Endothelial cell of umbilical vein (primary cell): Measurements from ENCODE around the gene ATRNL1. TPM values are rescaled to one million over a fixed set of nuclear protein-coding genes. Genes with fewer than 3 reads are reported as not detected.

ENCODE experiments used
- BruUV-seq: library from RNA; stranded (reverse); fragments of 400-500 nt; replicated peaks from 2 replicates; lab custom pipeline; 2021; lab: Mats Ljungman, UMichigan
- CTCF ChIA-PET: fragments of 300-600, 350-600 bp; sonication (Branson Sonifier 250); formaldehyde crosslinking; loops from one replicate; lab custom pipeline; 2021; ENCODE audit warnings: antibody characterized with exemption, inconsistent platforms; lab: Charles Lee
- POLR2A ChIA-PET: fragments of 300-600, 350-600 bp; sonication (Branson Sonifier 250); formaldehyde crosslinking; loops from one replicate; lab custom pipeline; 2021; ENCODE audit warnings: antibody characterized with exemption, inconsistent platforms; lab: Charles Lee
- DNase-seq: peaks from one replicate; pipeline ENCODE4 v3.0.0-alpha.2; 2011; ENCODE audit warnings: low read depth, low spot score
- FAIRE-seq: peaks from 2 replicates; lab custom pipeline; 2011; peaks lifted over from hg19 to GRCh38; lab: Jason Lieb, UNC
- H2AFZ ChIP-seq: 2 replicates; pipeline ENCODE4 v1.6.0; 2012; ENCODE audit warnings: low read depth, low read length, control low read depth, inconsistent platforms
- H3K27ac ChIP-seq: 2 replicates; pipeline ENCODE4 v1.5.1; 2011; ENCODE audit warnings: low read depth, mild to moderate bottlenecking, control low read depth, low read length, moderate library complexity; ENCODE audit not compliant: insufficient read depth
- H3K27me3 ChIP-seq, 2 experiments: 2 replicates each; pipeline versions ENCODE4 v1.6.0 to v1.6.1; 2011; ENCODE audit warnings: low read length in 2 of 2, mixed read lengths in 1 of 2; ENCODE audit not compliant: control insufficient read depth in 2 of 2, insufficient read depth in 2 of 2
- H3K36me3 ChIP-seq, 2 experiments: 2 replicates in 1 of 2; 3 replicates in 1 of 2; pipeline ENCODE4 v1.5.1; 2011; ENCODE audit warnings: low read length in 2 of 2, mild to moderate bottlenecking in 1 of 2, moderate library complexity in 1 of 2; ENCODE audit not compliant: control insufficient read depth in 2 of 2, insufficient read depth in 2 of 2; ENCODE audit errors: extremely low read depth in 1 of 2
- H3K4me1 ChIP-seq: 3 replicates; pipeline ENCODE4 v1.5.1; 2011; ENCODE audit warnings: mild to moderate bottlenecking, low read length; ENCODE audit not compliant: control insufficient read depth, insufficient read depth; ENCODE audit errors: extremely low read depth
- H3K4me2 ChIP-seq: 2 replicates; pipeline ENCODE4 v1.6.1; 2011; ENCODE audit warnings: low read length, control low read depth, mixed read lengths; ENCODE audit not compliant: insufficient read depth
- H3K4me3 ChIP-seq, 3 experiments: fragments of 200-600 bp in 1 of 3; sonication (generic), shearing (Covaris generic) in 1 of 3; replicated peaks in 1 of 3; 2 replicates each; pipeline ENCODE4 v1.5.1; 2011 to 2016; ENCODE audit warnings: control low read depth in 3 of 3, low read length in 3 of 3, mild to moderate bottlenecking in 2 of 3, inconsistent platforms in 1 of 3, low read depth in 1 of 3, moderate library complexity in 1 of 3; ENCODE audit not compliant: insufficient read depth in 1 of 3
- H3K79me2 ChIP-seq: 2 replicates; pipeline ENCODE4 v1.6.0; 2012; ENCODE audit warnings: low read length, inconsistent platforms; ENCODE audit not compliant: control insufficient read depth, insufficient read depth
- H3K9ac ChIP-seq: replicated peaks from 2 replicates; pipeline ENCODE3; 2011; ENCODE audit warnings: low read length, control low read depth; ENCODE audit not compliant: insufficient read depth; ENCODE audit errors: extremely low read depth
- H3K9me1 ChIP-seq: replicated peaks from 3 replicates; pipeline ENCODE4 v1.6.0; 2011; ENCODE audit warnings: mild to moderate bottlenecking, low read length; ENCODE audit not compliant: control insufficient read depth, insufficient read depth; ENCODE audit errors: extremely low read depth
- H3K9me3 ChIP-seq: replicated peaks from 2 replicates; pipeline ENCODE4 v1.5.1; 2012; ENCODE audit warnings: low read length, inconsistent platforms; ENCODE audit not compliant: control insufficient read depth, insufficient read depth
- H4K20me1 ChIP-seq: replicated peaks from 2 replicates; pipeline ENCODE3; 2011; ENCODE audit warnings: mild to moderate bottlenecking, low read length; ENCODE audit not compliant: control insufficient read depth, insufficient read depth; ENCODE audit errors: extremely low read depth
- EZH2 ChIP-seq: IDR thresholded peaks from 2 replicates; pipeline ENCODE4 v1.6.1; 2012; ENCODE audit warnings: borderline replicate concordance, low read depth, mild to moderate bottlenecking, moderate library complexity, low read length, inconsistent platforms; ENCODE audit not compliant: severe bottlenecking
- FOS ChIP-seq: IDR thresholded peaks from 2 replicates; pipeline ENCODE4 v1.6.1; 2011; ENCODE audit warnings: mild to moderate bottlenecking, low read length, moderate library complexity, borderline replicate concordance; ENCODE audit not compliant: insufficient read depth
- GATA2 ChIP-seq: IDR thresholded peaks from 2 replicates; pipeline ENCODE4 v1.7.0; 2011; ENCODE audit warnings: low read depth, mild to moderate bottlenecking, moderate library complexity, mixed read lengths, low read length; ENCODE audit not compliant: insufficient read length, insufficient read depth
- JUN ChIP-seq: IDR thresholded peaks from 2 replicates; pipeline ENCODE4 v1.6.1; 2011; ENCODE audit warnings: borderline replicate concordance, low read depth; ENCODE audit not compliant: insufficient read length, insufficient read depth
- MAX ChIP-seq: IDR thresholded peaks from 2 replicates; pipeline ENCODE4 v1.6.1; 2011; ENCODE audit not compliant: insufficient read depth, insufficient read length
- MYC ChIP-seq: IDR thresholded peaks from one replicate; pipeline ENCODE4 v1.6.1; 2011; ENCODE audit warnings: mild to moderate bottlenecking, low read depth, low read length
- POLR2A ChIP-seq: IDR thresholded peaks from 2 replicates; pipeline ENCODE4 v1.6.1; 2012; ENCODE audit warnings: low read depth, mild to moderate bottlenecking, control low read depth, low read length
- POLR2AphosphoS5 ChIP-seq: IDR thresholded peaks from 2 replicates; pipeline ENCODE4 v1.6.1; 2012; ENCODE audit warnings: low read depth, mild to moderate bottlenecking, control low read depth, low read length, moderate library complexity; ENCODE audit not compliant: insufficient read depth
- dilution Hi-C: fragments of 300-500 bp; cut with MboI; formaldehyde crosslinking; loops from one replicate; pipeline ENCODE4 v1.15.0; 2019; ENCODE audit warnings: low sequenced_read_pairs; ENCODE audit not compliant: extremely low pct_ligation_motif_present
- intact Hi-C: fragments of 100-400 bp; cut with micrococcal nuclease; formaldehyde crosslinking; loops from one replicate; pipeline ENCODE4 v1.10.0; 2022
- polyA plus RNA-seq, 4 experiments: library from polyadenylated mRNA; depleted of rRNA in 3 of 4; stranded (reverse) in 3 of 4; unstranded in 1 of 4; fragments of >200 nt; gene quantifications; 2 replicates each; pipeline versions ENCODE4 v1.2.1 to v1.2.3, GENCODE V29; 2011 to 2012; ENCODE audit warnings: missing spikeins in 1 of 4
- total RNA-seq: library from RNA; stranded (reverse); gene quantifications from 2 replicates; pipeline ENCODE4 v1.2.3, GENCODE V29; 2021
- TF ChIP-seq, protein P1 (sequence below), 2 donors: IDR thresholded peaks; 1 replicate in 1 of 2; 2 replicates in 1 of 2; pipeline ENCODE4 v1.5.1; 2011; ENCODE audit warnings: low read length in 2 of 2, mild to moderate bottlenecking in 2 of 2, moderate library complexity in 2 of 2, control low read depth in 1 of 2, inconsistent platforms in 1 of 2, low read depth in 1 of 2; ENCODE audit not compliant: insufficient read depth in 1 of 2; ENCODE audit errors: extremely low read depth in 1 of 2

Gene ATRNL1
- total and polyA plus RNA-seq, 2 donors (not counting 3 experiments of a cell fraction or from before 2014, with no cell fraction given): not detected

- POLR2A ChIA-PET: no interaction called here
- no peak for FAIRE-seq
- CTCF ChIA-PET: no interaction called here
- H3K9ac ChIP-seq: no peak overlapping the region
- TF ChIP-seq EZH2: no peak
- no peak for TF ChIP-seq JUN
- dilution Hi-C loops: no loop called here
- BruUV-seq: no TSS peak
- H3K9me1 ChIP-seq: no peaks in the 10 kb centered on the region
- no peaks in the 10 kb centered on the region for H3K4me1 ChIP-seq
- no peak overlapping the region for H2AFZ ChIP-seq
- no peaks in the 10 kb centered on the region for H3K79me2 ChIP-seq
- H3K4me2 ChIP-seq: no peak overlapping the region
- intact Hi-C loops: no loop called here
- DNase-seq: no peak
- H3K4me3 ChIP-seq: no peak overlapping the region
- no peaks in the 10 kb centered on the region for H3K36me3 ChIP-seq
- H3K27ac ChIP-seq: no peak overlapping the region
- H4K20me1 ChIP-seq: no peaks in the 10 kb centered on the region
- no peaks in the 10 kb centered on the region for H3K9me3 ChIP-seq
- no peaks in the 10 kb centered on the region for H3K27me3 ChIP-seq
These were observed 887.9 kb downstream of the ATRNL1 start for GRCh38 chr10:115981081-115981480.

DNA sequence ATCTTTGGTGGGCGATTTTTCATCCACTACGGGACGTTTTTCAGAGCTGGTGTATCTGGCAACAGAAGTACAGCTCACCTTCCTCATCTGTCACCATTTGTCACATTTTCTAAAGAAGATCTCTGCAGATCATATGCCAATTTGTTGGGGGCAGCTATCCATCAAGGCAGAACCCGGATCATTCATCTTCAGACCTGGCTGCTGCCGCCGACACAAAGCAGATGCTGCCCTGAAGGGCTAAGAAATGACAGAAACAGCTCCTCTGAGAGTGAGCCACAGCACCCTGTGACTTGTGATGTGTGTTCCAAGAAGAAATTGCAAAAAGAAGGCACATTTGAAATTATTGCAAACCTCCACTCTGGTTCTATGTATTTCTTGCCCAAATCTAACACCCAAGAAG lies 888.9 kb downstream of the ATRNL1 start:
- ChIA-PET CTCF (no interaction called here), POLR2A (no interaction called here)
- Histone ChIP-seq H4K20me1 (no peaks in the 10 kb centered on the region), H2AFZ (no peak overlapping the region), H3K9me1 (no peaks in the 10 kb centered on the region), H3K27ac (no peak overlapping the region), H3K4me3 (no peak overlapping the region), H3K36me3 (no peaks in the 10 kb centered on the region), H3K4me1 (no peaks in the 10 kb centered on the region), H3K27me3 (no peaks in the 10 kb centered on the region), H3K9ac (no peak overlapping the region), H3K4me2 (no peak overlapping the region), H3K79me2 (no peaks in the 10 kb centered on the region), H3K9me3 (no peaks in the 10 kb centered on the region)
- intact Hi-C loops: no loop called here
- FAIRE-seq (no peak), DNase-seq (no peak)
- no TSS peak for BruUV-seq
- TF ChIP-seq FOS (no peak), EZH2 (no peak), JUN (no peak), MAX (no peak), GATA2 (no peak), POLR2AphosphoS5 (no peak), POLR2A (no peak), MYC (no peak)
- TF ChIP-seq, protein P1, sequence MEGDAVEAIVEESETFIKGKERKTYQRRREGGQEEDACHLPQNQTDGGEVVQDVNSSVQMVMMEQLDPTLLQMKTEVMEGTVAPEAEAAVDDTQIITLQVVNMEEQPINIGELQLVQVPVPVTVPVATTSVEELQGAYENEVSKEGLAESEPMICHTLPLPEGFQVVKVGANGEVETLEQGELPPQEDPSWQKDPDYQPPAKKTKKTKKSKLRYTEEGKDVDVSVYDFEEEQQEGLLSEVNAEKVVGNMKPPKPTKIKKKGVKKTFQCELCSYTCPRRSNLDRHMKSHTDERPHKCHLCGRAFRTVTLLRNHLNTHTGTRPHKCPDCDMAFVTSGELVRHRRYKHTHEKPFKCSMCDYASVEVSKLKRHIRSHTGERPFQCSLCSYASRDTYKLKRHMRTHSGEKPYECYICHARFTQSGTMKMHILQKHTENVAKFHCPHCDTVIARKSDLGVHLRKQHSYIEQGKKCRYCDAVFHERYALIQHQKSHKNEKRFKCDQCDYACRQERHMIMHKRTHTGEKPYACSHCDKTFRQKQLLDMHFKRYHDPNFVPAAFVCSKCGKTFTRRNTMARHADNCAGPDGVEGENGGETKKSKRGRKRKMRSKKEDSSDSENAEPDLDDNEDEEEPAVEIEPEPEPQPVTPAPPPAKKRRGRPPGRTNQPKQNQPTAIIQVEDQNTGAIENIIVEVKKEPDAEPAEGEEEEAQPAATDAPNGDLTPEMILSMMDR (IDR thresholded peaks at IDR 0.05; ENCODE audit: extremely low read depth in 1 of 2, insufficient read depth in 1 of 2, low read depth in 1 of 2, low read length in 2 of 2): no peak
- dilution Hi-C loops: no loop called here
